Upper lobe of left lung (tissue), 4 donors: ENCODE data around the gene VAV2.

ENCODE experiments used
- CTCF ChIP-seq, 6 experiments: fragments of 450-650 bp in 4 of 6; fragments of 200-600 bp in 2 of 6; sonication (generic) in 2 of 6; IDR thresholded peaks; one replicate each; pipeline ENCODE4 v1.5.1; 2016 to 2019; ENCODE audit warnings: antibody characterized with exemption in 6 of 6
- EP300 ChIP-seq, 4 donors: sonication (generic); formaldehyde crosslinking; IDR thresholded peaks; one replicate each; pipeline ENCODE4 v1.5.1; 2017; ENCODE audit warnings: antibody characterized with exemption in 4 of 4, control low read depth in 2 of 4
- POLR2A ChIP-seq, 4 donors: fragments of 450-650 bp; IDR thresholded peaks; one replicate each; pipeline ENCODE4 v1.5.1; 2016 to 2017; ENCODE audit warnings: antibody characterized with exemption in 4 of 4, mild to moderate bottlenecking in 2 of 4

GRCh38 chr9:133750982-133751649, 241.0 kb downstream of the VAV2 start:
- TF ChIP-seq CTCF (IDR thresholded peaks at IDR 0.05): no peak
- TF ChIP-seq POLR2A (IDR thresholded peaks at IDR 0.05): no peak
- no peak for TF ChIP-seq EP300 (IDR thresholded peaks at IDR 0.05)
